Caco-2 (cell line): ENCODE measurements around the gene TENM4. TPM values are rescaled to one million over a fixed set of nuclear protein-coding genes. Genes with fewer than 3 reads are reported as not detected.

ENCODE experiments used
- BruUV-seq: library from RNA; stranded (reverse); fragments of 400-500 nt; replicated peaks from 2 replicates; lab custom pipeline; 2021; lab: Mats Ljungman, UMichigan
- CTCF ChIA-PET: fragments of 300-600 bp; sonication (Branson Sonifier 250); formaldehyde crosslinking; loops from one replicate; lab custom pipeline; 2022; ENCODE audit warnings: antibody characterized with exemption; lab: Charles Lee
- POLR2A ChIA-PET: fragments of 300-600 bp; sonication (Branson Sonifier 250); formaldehyde crosslinking; loops from one replicate; lab custom pipeline; 2022; ENCODE audit warnings: antibody characterized with exemption; lab: Charles Lee
- DNase-seq, 2 experiments: peaks; one replicate each; pipeline versions ENCODE4 v3.0.0 to v3.0.0-alpha.2; 2020 to 2022
- H3K27me3 ChIP-seq: replicated peaks from 2 replicates; pipeline ENCODE4 v1.6.0; 2011; ENCODE audit warnings: low read length; ENCODE audit not compliant: control insufficient read depth, insufficient read depth
- H3K36me3 ChIP-seq: 2 replicates; pipeline ENCODE4 v1.5.1; 2011; ENCODE audit warnings: low read length; ENCODE audit not compliant: control insufficient read depth, insufficient read depth
- H3K4me1 ChIP-seq: fragments of 250-450 bp; sonication (Bioruptor Pico); 2 replicates; pipeline ENCODE4 v1.5.1; 2020; ENCODE audit warnings: mild to moderate bottlenecking
- H3K4me3 ChIP-seq: 2 replicates; pipeline ENCODE4 v1.5.1; 2011; ENCODE audit warnings: low read depth, mild to moderate bottlenecking, control low read depth, low read length
- H3K9me3 ChIP-seq: fragments of 250-450 bp; sonication (Bioruptor Pico); 2 replicates; pipeline ENCODE4 v1.5.1; 2020; ENCODE audit warnings: mild to moderate bottlenecking, moderate library complexity
- H3K27ac Mint-ChIP-seq: one replicate; pipeline ENCODE4 v1.8.0; 2022; ENCODE audit warnings: mixed read lengths; ENCODE audit not compliant: unreplicated experiment
- H3K27me3 Mint-ChIP-seq: one replicate; pipeline ENCODE4 v1.8.0; 2022; ENCODE audit warnings: mixed read lengths; ENCODE audit not compliant: insufficient read depth, unreplicated experiment
- H3K36me3 Mint-ChIP-seq: one replicate; pipeline ENCODE4 v1.8.0; 2022; ENCODE audit warnings: mild to moderate bottlenecking, mixed read lengths; ENCODE audit not compliant: insufficient read depth, unreplicated experiment
- H3K4me1 Mint-ChIP-seq: one replicate; pipeline ENCODE4 v1.8.0; 2022; ENCODE audit warnings: low read depth, mixed read lengths; ENCODE audit not compliant: unreplicated experiment
- H3K4me3 Mint-ChIP-seq: one replicate; pipeline ENCODE4 v1.8.0; 2022; ENCODE audit warnings: mild to moderate bottlenecking, moderate library complexity, mixed read lengths; ENCODE audit not compliant: unreplicated experiment
- H3K9me3 Mint-ChIP-seq: one replicate; pipeline ENCODE4 v1.8.0; 2022; ENCODE audit warnings: mixed read lengths; ENCODE audit not compliant: unreplicated experiment
- CTCF ChIP-seq, 2 experiments: fragments of 200-600 bp in 1 of 2; IDR thresholded peaks; 1 replicate in 1 of 2; 2 replicates in 1 of 2; pipeline versions ENCODE4 v1.5.1 to v1.8.0; 2011 to 2022; ENCODE audit warnings: antibody characterized with exemption in 1 of 2, control low read depth in 1 of 2, inconsistent platforms in 1 of 2, low read depth in 1 of 2, low read length in 1 of 2, mild to moderate bottlenecking in 1 of 2, moderate library complexity in 1 of 2; ENCODE audit not compliant: insufficient read depth in 1 of 2, severe bottlenecking in 1 of 2, unreplicated experiment in 1 of 2
- intact Hi-C: fragments of 100-400 bp; cut with micrococcal nuclease; formaldehyde crosslinking; loops from one replicate; pipeline ENCODE4 v1.10.0; 2022; ENCODE audit not compliant: unreplicated experiment
- total RNA-seq: library from RNA; stranded (reverse); gene quantifications from 2 replicates; pipeline ENCODE4 v1.2.3, GENCODE V29; 2022

Gene TENM4
- total RNA-seq, 1 experiment from 2014 or later, result 1.1 TPM

- H3K27ac Mint-ChIP-seq, result no peak overlapping the region
These were observed 77.6 kb downstream of the TENM4 start for GRCh38 chr11:79363256-79363655.

GRCh38 chr11:79362821-79363220, 78.0 kb downstream of the TENM4 start:
- Mint-ChIP-seq H3K4me3 (no peak overlapping the region), H3K4me1 (no peaks in the 10 kb centered on the region), H3K9me3 (no peaks in the 10 kb centered on the region), H3K27ac (no peak overlapping the region), H3K27me3 (peaks cover 22% of the 10 kb centered on the region), H3K36me3 (no peaks in the 10 kb centered on the region)
- H3K27me3 ChIP-seq, result no peaks in the 10 kb centered on the region
- no peaks in the 10 kb centered on the region for H3K36me3 ChIP-seq
- H3K9me3 ChIP-seq, result no peaks in the 10 kb centered on the region
- no peaks in the 10 kb centered on the region for H3K4me1 ChIP-seq
- CTCF ChIA-PET, result no interaction called here
- BruUV-seq, result no TSS peak
- no peak for DNase-seq
- POLR2A ChIA-PET, result no interaction called here
- TF ChIP-seq CTCF (IDR thresholded peaks at IDR 0.05; ENCODE audit: insufficient read depth in 1 of 2, low read depth in 1 of 2, low read length in 1 of 2, severe bottlenecking in 1 of 2, unreplicated experiment in 1 of 2), result no peak
- intact Hi-C loops, result no loop called here
- no peak overlapping the region for H3K4me3 ChIP-seq

More at GRCh38 chr11:79363256-79363655, 77.6 kb downstream of the TENM4 start:
- no peak for TF ChIP-seq CTCF (IDR thresholded peaks at IDR 0.05; ENCODE audit: insufficient read depth in 1 of 2, low read depth in 1 of 2, low read length in 1 of 2, severe bottlenecking in 1 of 2, unreplicated experiment in 1 of 2)
- peaks cover 19% of the 10 kb centered on the region for H3K27me3 Mint-ChIP-seq
- Histone ChIP-seq H3K9me3 (no peaks in the 10 kb centered on the region), H3K4me3 (no peak overlapping the region), H3K36me3 (no peaks in the 10 kb centered on the region), H3K27me3 (no peaks in the 10 kb centered on the region), H3K4me1 (no peaks in the 10 kb centered on the region)
- H3K36me3 Mint-ChIP-seq, result no peaks in the 10 kb centered on the region
- no peak for DNase-seq
- intact Hi-C loops, result no loop called here
- ChIA-PET CTCF (no interaction called here), POLR2A (no interaction called here)
- no peaks in the 10 kb centered on the region for H3K4me1 Mint-ChIP-seq
- H3K4me3 Mint-ChIP-seq, result no peak overlapping the region
- no TSS peak for BruUV-seq
- no peaks in the 10 kb centered on the region for H3K9me3 Mint-ChIP-seq

GRCh38 chr11:79362206-79362757, 78.5 kb downstream of the TENM4 start:
- H3K36me3 ChIP-seq, result no peaks in the 10 kb centered on the region
- ChIA-PET CTCF (no interaction called here), POLR2A (no interaction called here)
- no peak overlapping the region for H3K27ac Mint-ChIP-seq
- H3K4me3 ChIP-seq, result no peak overlapping the region
- intact Hi-C loops, result no loop called here
- H3K9me3 ChIP-seq, result no peaks in the 10 kb centered on the region
- no peaks in the 10 kb centered on the region for H3K4me1 Mint-ChIP-seq
- H3K4me1 ChIP-seq, result no peaks in the 10 kb centered on the region
- peaks cover 22% of the 10 kb centered on the region for H3K27me3 Mint-ChIP-seq
- H3K36me3 Mint-ChIP-seq, result no peaks in the 10 kb centered on the region
- BruUV-seq, result no TSS peak
- no peak for TF ChIP-seq CTCF (IDR thresholded peaks at IDR 0.05; ENCODE audit: insufficient read depth in 1 of 2, low read depth in 1 of 2, low read length in 1 of 2, severe bottlenecking in 1 of 2, unreplicated experiment in 1 of 2)
- no peak overlapping the region for H3K4me3 Mint-ChIP-seq
- no peaks in the 10 kb centered on the region for H3K9me3 Mint-ChIP-seq
- H3K27me3 ChIP-seq, result no peaks in the 10 kb centered on the region
- DNase-seq, result no peak
